Measurements from ENCODE around the gene ABHD17B.

ABHD17B gene

GRCh38 chr9:71897577-71897976 lies 13.4 kb downstream of the ABHD17B start:
- no peak for TF ChIP-seq CTCF (IDR thresholded peaks at IDR 0.05; ENCODE audit: extremely low read depth, missing control alignments)
- peak; percentile 33 for DNase-seq (ENCODE audit: low spot score)

- TF ChIP-seq CTCF (IDR thresholded peaks at IDR 0.05; ENCODE audit: extremely low read depth, missing control alignments) = no peak
- DNase-seq (ENCODE audit: low spot score) = no peak
These were observed 14.2 kb downstream of the ABHD17B start for GRCh38 chr9:71896761-71897160.

GRCh38 chr9:71895955-71896354 lies 15.0 kb downstream of the ABHD17B start:
- no peak for TF ChIP-seq CTCF (IDR thresholded peaks at IDR 0.05; ENCODE audit: extremely low read depth, missing control alignments)
- DNase-seq (ENCODE audit: low spot score) = no peak

- TF ChIP-seq CTCF (IDR thresholded peaks at IDR 0.05; ENCODE audit: extremely low read depth, missing control alignments) = no peak
- DNase-seq (ENCODE audit: low spot score) = no peak
These were observed 15.9 kb downstream of the ABHD17B start for GRCh38 chr9:71895117-71895516.

GRCh38 chr9:71891557-71892189 lies 19.3 kb downstream of the ABHD17B start:
- DNase-seq (ENCODE audit: low spot score) = no peak
- no peak for TF ChIP-seq CTCF (IDR thresholded peaks at IDR 0.05; ENCODE audit: extremely low read depth, missing control alignments)

- no peak for TF ChIP-seq CTCF (IDR thresholded peaks at IDR 0.05; ENCODE audit: extremely low read depth, missing control alignments)
These were observed 20.8 kb downstream of the ABHD17B start for GRCh38 chr9:71890042-71890679.

GRCh38 chr9:71887362-71887761 lies 23.6 kb downstream of the ABHD17B start:
- no peak for TF ChIP-seq CTCF (IDR thresholded peaks at IDR 0.05; ENCODE audit: extremely low read depth, missing control alignments)
- DNase-seq (ENCODE audit: low spot score) = no peak

More at GRCh38 chr9:71890042-71890679, 20.8 kb downstream of the ABHD17B start:
- no peak for DNase-seq (ENCODE audit: low spot score)
